Measurements from ENCODE around the gene STARD10.

DNA sequence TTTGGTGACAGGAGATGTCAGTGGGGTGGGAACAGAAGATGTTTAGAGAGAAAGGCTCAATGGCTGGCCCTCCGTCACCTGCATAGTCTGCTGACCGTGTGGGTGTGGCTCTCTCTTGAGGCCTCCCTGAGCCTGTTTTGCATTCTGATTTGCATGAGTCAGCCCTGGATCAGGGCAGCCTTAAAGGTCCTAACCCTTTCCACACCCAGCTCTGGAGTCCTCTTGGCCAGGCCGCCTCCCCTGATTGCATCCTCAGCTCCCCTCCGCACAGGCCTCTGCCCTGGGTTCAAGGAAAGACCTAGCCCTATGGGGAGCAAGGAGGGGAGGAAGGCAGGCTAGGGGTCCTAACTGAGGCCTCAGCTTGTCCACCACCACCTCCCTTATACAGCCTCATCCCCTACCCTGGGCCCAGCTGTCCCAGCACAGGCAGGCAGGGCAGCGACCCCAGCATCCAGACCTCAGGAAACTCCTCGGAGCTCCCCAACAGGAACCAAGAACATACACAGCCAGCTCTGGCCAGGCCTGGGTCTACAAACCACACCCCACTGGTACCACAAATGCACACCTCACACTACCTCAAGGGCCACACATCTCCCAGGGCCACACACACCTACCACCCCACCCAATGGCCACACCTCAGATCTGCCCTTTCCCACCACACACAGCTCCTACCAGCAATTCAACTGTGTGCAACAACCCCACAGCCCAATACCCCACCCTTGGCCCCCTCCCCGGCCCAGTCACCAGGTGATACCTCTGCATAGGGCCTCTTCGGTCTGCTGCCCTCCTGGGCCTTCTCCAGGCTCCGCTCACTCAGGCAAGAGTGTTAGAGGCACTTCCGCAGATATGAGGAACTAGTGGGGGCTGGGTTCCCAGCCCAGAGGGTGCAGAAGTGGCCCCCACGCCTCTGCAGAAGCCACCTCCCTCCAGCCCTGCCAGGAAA is 55.4 kb downstream of the STARD10 start:
- TF ChIP-seq, protein P1, sequence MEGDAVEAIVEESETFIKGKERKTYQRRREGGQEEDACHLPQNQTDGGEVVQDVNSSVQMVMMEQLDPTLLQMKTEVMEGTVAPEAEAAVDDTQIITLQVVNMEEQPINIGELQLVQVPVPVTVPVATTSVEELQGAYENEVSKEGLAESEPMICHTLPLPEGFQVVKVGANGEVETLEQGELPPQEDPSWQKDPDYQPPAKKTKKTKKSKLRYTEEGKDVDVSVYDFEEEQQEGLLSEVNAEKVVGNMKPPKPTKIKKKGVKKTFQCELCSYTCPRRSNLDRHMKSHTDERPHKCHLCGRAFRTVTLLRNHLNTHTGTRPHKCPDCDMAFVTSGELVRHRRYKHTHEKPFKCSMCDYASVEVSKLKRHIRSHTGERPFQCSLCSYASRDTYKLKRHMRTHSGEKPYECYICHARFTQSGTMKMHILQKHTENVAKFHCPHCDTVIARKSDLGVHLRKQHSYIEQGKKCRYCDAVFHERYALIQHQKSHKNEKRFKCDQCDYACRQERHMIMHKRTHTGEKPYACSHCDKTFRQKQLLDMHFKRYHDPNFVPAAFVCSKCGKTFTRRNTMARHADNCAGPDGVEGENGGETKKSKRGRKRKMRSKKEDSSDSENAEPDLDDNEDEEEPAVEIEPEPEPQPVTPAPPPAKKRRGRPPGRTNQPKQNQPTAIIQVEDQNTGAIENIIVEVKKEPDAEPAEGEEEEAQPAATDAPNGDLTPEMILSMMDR (IDR thresholded peaks at IDR 0.05; ENCODE audit: low read depth, low read length): no peak
- no peak for TF ChIP-seq EZH2phosphoT487 (IDR thresholded peaks at IDR 0.05; ENCODE audit: low read depth)
